AG04450 (cell line): ENCODE data around the gene FAAP100. TPM values are rescaled to one million over a fixed set of nuclear protein-coding genes. Genes with fewer than 3 reads are reported as not detected.

Source experiments
- CTCF ChIA-PET: fragments of 300-600, 350-600 bp; formaldehyde crosslinking; extraction: SDS; loops from one replicate; lab custom pipeline; 2022; ENCODE audit warnings: antibody characterized with exemption, inconsistent platforms; lab: Charles Lee
- POLR2A ChIA-PET: fragments of 350-600 bp; formaldehyde crosslinking; extraction: SDS; loops from one replicate; lab custom pipeline; 2021; ENCODE audit warnings: antibody characterized with exemption, inconsistent platforms; lab: Yijun Ruan, JAX
- DNase-seq: peaks from one replicate; pipeline ENCODE4 v3.0.0-alpha.2; 2011; ENCODE audit warnings: low read depth, low spot score
- H3K27ac ChIP-seq: one replicate; pipeline ENCODE4 v1.5.1; 2012; ENCODE audit warnings: low read depth, low read length, control low read depth
- H3K27me3 ChIP-seq: one replicate; pipeline ENCODE4 v1.6.0; 2012; ENCODE audit warnings: low read length; ENCODE audit not compliant: control insufficient read depth, insufficient read depth
- H3K4me3 ChIP-seq: 2 replicates; pipeline ENCODE4 v1.5.1; 2011; ENCODE audit warnings: mild to moderate bottlenecking, low read depth, low read length, control low read depth
- H3K9me3 ChIP-seq: 2 replicates; pipeline ENCODE4 v1.5.1; 2012; ENCODE audit warnings: low read length; ENCODE audit not compliant: control insufficient read depth, insufficient read depth
- CTCF ChIP-seq: IDR thresholded peaks from 2 replicates; pipeline ENCODE4 v1.5.1; 2011; ENCODE audit warnings: low read depth, low read length, control low read depth, inconsistent platforms
- polyA plus RNA-seq: library from polyadenylated mRNA; depleted of rRNA; stranded (reverse); fragments of >200 nt; gene quantifications from 2 replicates; pipeline ENCODE4 v1.2.3, GENCODE V29; 2011

The FAAP100 gene
- polyA plus RNA-seq, 1 experiment = 5.3 TPM

- Histone ChIP-seq H3K27me3 (no peaks in the 10 kb centered on the region), H3K27ac (no peak overlapping the region), H3K4me3 (no peak overlapping the region), H3K9me3 (no peaks in the 10 kb centered on the region)
- TF ChIP-seq CTCF = no peak
- CTCF ChIA-PET = interaction anchor here (1.8 kb wide), 1 partner anchor 37 kb away, joined by 8 read pairs; no protein-coding TSS in a partner anchor
- DNase-seq = no peak
- POLR2A ChIA-PET = interaction anchor here (0.6 to 1.6 kb wide), 3 partner anchors 12 to 370 kb away, joined by 4 to 8 read pairs (median 8); no protein-coding TSS in a partner anchor
Measured at GRCh38 chr17:81564778-81565177, 12.6 kb upstream of the FAAP100 start.

GRCh38 chr17:81563861-81564586 lies 11.9 kb upstream of the FAAP100 start:
- H3K9me3 ChIP-seq = no peaks in the 10 kb centered on the region
- no peak overlapping the region for H3K27ac ChIP-seq
- no peak overlapping the region for H3K4me3 ChIP-seq
- no peak for DNase-seq
- CTCF ChIA-PET = interaction anchor here (0.7 to 1.8 kb wide), 2 partner anchors 32 to 37 kb away, joined by 3 to 8 read pairs; no protein-coding TSS in a partner anchor
- TF ChIP-seq CTCF = no peak
- POLR2A ChIA-PET = interaction anchor here (0.6 to 1.6 kb wide), 5 partner anchors 12 to 371 kb away, joined by 4 to 8 read pairs (median 4); no protein-coding TSS in a partner anchor
- no peaks in the 10 kb centered on the region for H3K27me3 ChIP-seq

- Histone ChIP-seq H3K27ac (no peak overlapping the region), H3K9me3 (no peaks in the 10 kb centered on the region), H3K4me3 (no peak overlapping the region), H3K27me3 (no peaks in the 10 kb centered on the region)
- DNase-seq = no peak
- TF ChIP-seq CTCF = no peak
- ChIA-PET CTCF (interaction anchor here (0.9 to 1.2 kb wide), 2 partner anchors 21 to 39 kb away, joined by 4 read pairs; no protein-coding TSS in a partner anchor), POLR2A (interaction anchor here (1.5 kb wide), 1 partner anchor 21 kb away, joined by 4 read pairs; no protein-coding TSS in a partner anchor)
Measured at GRCh38 chr17:81561494-81561885, 9.3 kb upstream of the FAAP100 start.

GRCh38 chr17:81558941-81559806 lies 7.0 kb upstream of the FAAP100 start:
- POLR2A ChIA-PET = no interaction called here
- Histone ChIP-seq H3K27me3 (no peaks in the 10 kb centered on the region), H3K27ac (no peak overlapping the region), H3K4me3 (no peak overlapping the region), H3K9me3 (no peaks in the 10 kb centered on the region)
- TF ChIP-seq CTCF = peak; percentile 25; the same call in 1 of the 2 replicates
- CTCF ChIA-PET = interaction anchor here (1.2 kb wide), 1 partner anchor 42 kb away, joined by 3 read pairs; no protein-coding TSS in a partner anchor
- DNase-seq = no peak
